GM19043 (cell line): Measurements from ENCODE around the gene GARIN5A.
"Not testable (repeated sequence)": the region's sequence is repeated elsewhere in the genome, so short reads cannot be mapped to it uniquely, and the experiment has no call there.

Experiments used
- ATAC-seq: cut with Tn5 transposase; IDR thresholded peaks from one replicate; pipeline ENCODE4 v1.9.1; 2021; ENCODE audit warnings: low read depth; ENCODE audit not compliant: unreplicated experiment

The GARIN5A gene

GRCh38 chr19:50465986-50466705, 10.5 kb downstream of the GARIN5A start:
- no peak for ATAC-seq

GRCh38 chr19:50465000-50465399, 11.6 kb downstream of the GARIN5A start:
- ATAC-seq, result no peak

- no peak for ATAC-seq
These were observed 12.3 kb downstream of the GARIN5A start for GRCh38 chr19:50464348-50464747.

GRCh38 chr19:50462970-50463369, 13.7 kb downstream of the GARIN5A start:
- no peak for ATAC-seq

- ATAC-seq, result no peak
These were observed 15.4 kb downstream of the GARIN5A start for GRCh38 chr19:50461066-50461875.

- ATAC-seq, result no peak
These were observed 16.4 kb downstream of the GARIN5A start for GRCh38 chr19:50460161-50460765.

GRCh38 chr19:50459638-50460037, 17.0 kb downstream of the GARIN5A start:
- no peak for ATAC-seq

GRCh38 chr19:50459067-50459456, 17.6 kb downstream of the GARIN5A start:
- no peak for ATAC-seq

GRCh38 chr19:50458396-50459066, 18.1 kb downstream of the GARIN5A start:
- ATAC-seq, result no peak

GRCh38 chr19:50457300-50457699, 19.3 kb downstream of the GARIN5A start:
- no peak for ATAC-seq

GRCh38 chr19:50455992-50456391, 20.7 kb downstream of the GARIN5A start:
- no peak for ATAC-seq

- ATAC-seq, result no peak
These were observed 23.4 kb downstream of the GARIN5A start for GRCh38 chr19:50453243-50453642.

GRCh38 chr19:50451223-50451534, 25.5 kb downstream of the GARIN5A start:
- ATAC-seq, result no peak

- no peak for ATAC-seq
These were observed 26.1 kb downstream of the GARIN5A start for GRCh38 chr19:50450369-50451222.

- ATAC-seq, result no peak
These were observed 27.3 kb downstream of the GARIN5A start for GRCh38 chr19:50449236-50449899.

GRCh38 chr19:50447750-50448149, 28.9 kb downstream of the GARIN5A start:
- ATAC-seq, result no peak

GRCh38 chr19:50447053-50447452, 29.6 kb downstream of the GARIN5A start:
- ATAC-seq, result no peak

- no peak for ATAC-seq
These were observed 32.6 kb downstream of the GARIN5A start for GRCh38 chr19:50444059-50444458.

GRCh38 chr19:50439130-50439529, 37.5 kb downstream of the GARIN5A start:
- ATAC-seq, result not testable (repeated sequence)
